DMS 273 (cell line): ENCODE data around the gene CUL7.
"Not testable (repeated sequence)": the region's sequence is repeated elsewhere in the genome, so short reads cannot be mapped to it uniquely, and the experiment has no call there.

Experiments used
- DNase-seq: peaks from one replicate; lab custom pipeline; 2025; ENCODE audit not compliant: unreplicated experiment; lab: John Stamatoyannopoulos, UW

Gene CUL7

DNA sequence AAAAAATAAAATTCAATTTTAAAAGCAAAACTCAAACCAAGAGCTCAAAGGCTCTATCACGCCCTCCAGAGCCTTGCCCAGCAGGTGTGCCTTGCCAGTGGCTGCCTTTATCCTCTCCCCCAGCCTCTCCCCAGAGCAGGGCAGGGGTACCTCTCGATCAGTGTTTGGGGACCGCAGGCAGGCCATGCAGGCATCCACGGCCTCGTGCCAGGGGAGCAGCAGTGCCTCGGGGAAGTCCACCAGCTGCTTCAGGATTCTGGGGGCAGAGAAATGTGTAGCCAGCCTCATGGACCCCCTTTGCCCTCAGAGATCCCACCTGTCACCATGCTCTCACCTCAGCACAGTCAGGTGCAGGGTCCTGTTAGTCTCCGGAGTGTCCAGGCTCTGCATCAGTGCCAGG, 5.7 kb downstream of the CUL7 start:
- DNase-seq, result no peak

GRCh38 chr6:43045371-43045930, 8.2 kb downstream of the CUL7 start:
- DNase-seq, result no peak

DNA sequence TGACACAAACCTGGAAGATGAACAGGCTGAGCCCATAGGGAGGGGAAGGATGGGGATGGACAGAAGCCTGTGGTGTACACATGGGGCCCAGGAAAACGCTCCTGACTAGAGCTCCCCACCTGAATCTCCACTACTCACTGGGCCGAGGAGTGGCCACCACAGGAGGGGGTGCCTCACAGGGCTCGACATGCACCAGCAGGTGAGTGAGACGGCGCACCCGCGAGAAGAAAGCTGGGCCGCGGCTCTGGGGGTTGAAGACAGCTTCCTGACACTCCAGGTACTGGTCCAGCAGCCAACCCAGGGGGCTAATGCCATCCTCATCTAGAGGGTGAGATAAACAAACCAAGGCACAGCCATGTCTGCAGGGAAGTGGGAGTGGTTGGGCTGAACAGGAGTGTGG, 10.3 kb downstream of the CUL7 start:
- no peak for DNase-seq

- DNase-seq, result not testable (repeated sequence)
Measured at GRCh38 chr6:43041475-43041874, 12.2 kb downstream of the CUL7 start.

GRCh38 chr6:43040542-43041257, 13.0 kb downstream of the CUL7 start:
- DNase-seq, result no peak

DNA sequence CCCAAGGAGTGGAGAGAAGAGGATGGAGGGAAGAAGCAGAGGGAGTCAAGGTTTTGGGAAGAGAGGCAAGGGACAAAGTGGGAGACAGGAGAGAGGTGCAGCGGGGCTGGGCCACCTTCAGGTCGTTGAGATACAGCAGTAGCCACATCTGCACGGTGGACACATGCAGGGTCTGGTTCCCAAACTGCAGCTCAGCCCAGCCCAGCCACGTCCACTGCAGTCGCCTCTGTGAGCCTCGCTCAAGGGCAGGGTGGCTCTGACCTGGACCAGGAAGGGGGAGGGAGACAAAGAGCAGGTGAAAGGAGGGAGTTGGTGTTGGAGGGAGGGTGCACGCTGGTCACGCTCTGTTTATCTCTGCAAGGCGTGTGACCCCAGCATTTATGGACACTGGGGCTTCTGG, 14.9 kb downstream of the CUL7 start:
- no peak for DNase-seq

DNA sequence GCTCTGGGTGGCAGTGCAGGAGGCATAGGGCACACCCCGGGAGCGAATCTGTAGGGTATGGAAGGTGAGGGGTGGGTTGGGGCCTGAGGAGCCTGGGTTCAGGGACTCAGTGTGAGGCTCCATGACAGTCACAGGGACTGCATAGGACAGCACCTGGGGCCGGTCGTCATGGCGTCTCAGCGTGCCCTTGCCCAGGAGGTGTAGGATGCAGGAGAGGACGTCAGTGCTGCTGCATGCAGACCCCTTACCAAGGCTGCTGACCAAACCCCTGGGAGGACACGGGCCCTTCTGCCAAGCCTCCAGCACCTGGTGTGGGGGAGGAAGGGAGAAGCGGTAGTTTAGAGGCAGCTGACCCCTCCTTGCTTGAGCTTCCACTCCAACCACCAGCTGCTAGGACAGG, 15.9 kb downstream of the CUL7 start:
- DNase-seq, result no peak

- DNase-seq, result no peak
Measured at GRCh38 chr6:43037197-43037596, 16.5 kb downstream of the CUL7 start.

GRCh38 chr6:43036712-43037111, 16.9 kb downstream of the CUL7 start:
- DNase-seq, result no peak

GRCh38 chr6:43035495-43036194, 18.0 kb downstream of the CUL7 start:
- DNase-seq, result no peak

- DNase-seq, result no peak
Measured at GRCh38 chr6:43034190-43034525, 19.5 kb downstream of the CUL7 start.

DNA sequence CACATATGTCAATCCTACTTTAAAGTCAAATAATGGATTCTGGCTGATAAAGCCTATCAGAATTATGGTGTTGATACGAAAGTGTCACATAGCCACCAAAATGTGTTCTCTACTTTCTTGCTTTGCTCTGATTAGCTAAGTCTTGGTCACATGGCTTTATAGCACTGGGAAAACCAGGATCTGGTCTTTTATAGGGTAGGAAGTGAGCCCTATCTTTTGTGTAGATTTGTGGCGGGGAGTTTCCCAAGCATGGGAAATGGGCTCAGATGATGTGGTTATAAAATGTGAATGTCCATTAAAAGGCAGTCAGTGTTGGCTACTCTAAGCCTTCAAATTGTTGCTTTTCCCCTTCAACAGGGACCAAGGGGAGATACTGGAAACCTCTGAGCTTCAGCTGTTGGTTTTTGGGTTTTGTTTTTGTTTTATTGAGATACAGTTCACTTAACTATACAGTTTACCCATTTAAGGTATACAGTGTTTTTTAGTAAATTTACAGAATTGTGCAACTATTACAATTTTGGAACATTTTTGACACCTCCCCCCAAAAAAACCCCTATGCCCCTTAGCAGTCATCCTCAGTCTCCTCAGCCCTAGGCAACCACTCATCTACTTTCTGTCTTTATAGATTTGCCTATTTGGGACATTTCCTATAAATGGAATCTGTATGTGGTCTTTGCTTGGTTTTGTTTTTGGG, 20.0 kb downstream of the CUL7 start:
- DNase-seq, result no peak

DNA sequence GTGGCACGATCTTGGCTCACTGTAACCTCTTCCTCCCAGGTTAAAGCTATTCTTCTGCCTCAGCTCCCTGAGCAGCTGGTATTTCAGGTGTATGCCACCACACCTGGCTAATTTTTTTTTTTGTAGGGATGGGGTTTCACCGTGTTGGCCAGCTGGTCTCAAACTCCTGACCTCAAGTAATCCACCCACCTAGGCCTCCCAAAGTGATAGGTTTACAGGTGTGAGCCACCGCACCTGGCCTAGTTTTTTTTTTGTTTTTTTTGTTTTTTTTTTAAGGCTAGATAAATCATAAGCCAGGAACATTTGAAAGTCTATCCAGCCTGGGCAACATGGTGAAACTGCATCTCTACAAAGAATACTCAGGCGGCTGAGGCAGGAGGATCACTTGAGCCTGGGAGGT, 21.3 kb downstream of the CUL7 start:
- no peak for DNase-seq

GRCh38 chr6:43029120-43029519, 24.5 kb downstream of the CUL7 start:
- no peak for DNase-seq

- no peak for DNase-seq
Measured at GRCh38 chr6:43026365-43026764, 27.3 kb downstream of the CUL7 start.

DNA sequence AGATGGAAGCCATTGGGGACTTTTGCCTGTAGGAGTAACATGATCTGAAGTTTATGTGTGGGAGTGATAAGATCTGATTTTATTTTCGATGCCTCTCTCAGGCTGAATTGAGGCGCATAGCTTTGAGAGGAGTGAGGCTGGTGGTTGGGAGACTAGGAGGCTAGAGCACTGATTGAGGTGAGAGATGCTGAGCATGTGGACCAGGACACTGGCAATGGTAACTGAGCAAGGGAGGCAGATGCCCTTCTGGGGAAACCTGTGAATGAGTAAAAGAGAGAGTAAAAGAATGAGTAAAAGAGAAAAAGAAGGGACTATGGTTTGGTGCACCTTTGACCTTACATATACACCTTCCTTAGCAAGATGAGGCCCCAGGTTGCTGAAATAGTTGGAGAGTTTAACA, 29.2 kb downstream of the CUL7 start:
- no peak for DNase-seq

DNA sequence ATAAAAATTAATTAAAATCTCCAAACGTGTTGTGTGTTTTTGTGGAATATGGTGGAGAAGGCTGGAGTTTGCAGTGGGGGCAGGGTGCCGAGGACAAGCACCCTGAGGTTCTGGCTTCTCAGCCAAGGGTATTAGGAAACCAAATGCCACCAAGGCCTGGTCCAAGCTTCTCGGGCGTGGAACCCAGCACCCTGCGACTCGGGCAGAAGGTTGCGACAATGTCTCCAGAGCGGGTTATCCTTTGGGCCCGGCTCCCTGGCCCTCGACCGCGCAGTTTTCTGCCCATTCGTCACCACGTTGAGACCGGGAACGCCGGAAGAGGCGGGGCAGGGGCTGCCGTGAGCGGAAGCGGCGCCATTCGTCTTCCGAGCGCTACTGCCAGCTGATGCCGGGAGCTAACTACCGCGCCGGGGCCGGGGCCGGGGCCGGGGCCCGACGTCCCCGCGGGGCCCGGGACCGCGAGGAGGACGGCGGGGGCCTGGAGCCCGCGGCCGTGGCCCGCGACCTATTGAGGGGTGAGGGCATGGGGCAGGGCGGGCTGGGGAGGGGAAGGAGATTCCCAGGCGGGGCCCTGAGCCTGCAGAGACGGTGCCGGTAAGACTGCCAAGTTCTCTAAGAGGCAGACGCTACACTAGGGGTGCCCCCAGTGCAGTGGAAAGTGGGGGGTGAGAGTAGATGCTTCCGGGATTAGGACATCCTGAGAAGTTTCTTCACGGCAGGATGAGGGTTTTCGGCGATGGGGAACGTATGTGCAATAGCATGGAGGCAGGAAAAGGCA, 32.2 kb downstream of the CUL7 start, which contains the start of gene RRP36:
Gene RRP36, plus strand, starts transcription at position 354 of the 778 bp plus-strand sequence. Its CDS starts 32 bp downstream, at position 386.
- peak; percentile 94 for DNase-seq

DNA sequence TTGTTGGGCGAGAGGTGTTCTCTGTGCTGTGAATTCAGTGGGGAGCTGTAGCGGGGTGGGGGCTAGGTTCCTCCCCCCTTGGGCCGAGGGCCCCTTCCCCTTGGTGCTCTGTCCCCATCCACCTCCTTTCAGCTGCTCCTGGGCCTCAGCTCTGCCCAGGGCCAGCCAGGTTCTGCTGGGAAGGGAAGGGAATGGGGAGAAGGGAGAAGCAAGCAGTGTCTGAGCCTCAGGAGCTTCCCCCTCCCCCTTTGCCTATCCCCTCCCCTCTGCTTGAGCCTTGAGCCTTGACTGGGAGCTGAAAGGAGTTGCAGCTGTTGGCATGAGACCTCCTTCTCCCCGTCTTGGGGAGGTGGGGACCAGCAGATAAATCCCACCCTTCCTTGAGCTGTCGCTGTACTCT, 32.8 kb downstream of the CUL7 start:
- peak; percentile 70 for DNase-seq

- DNase-seq, result no peak
Measured at GRCh38 chr6:43020052-43020705, 33.5 kb downstream of the CUL7 start.

DNA sequence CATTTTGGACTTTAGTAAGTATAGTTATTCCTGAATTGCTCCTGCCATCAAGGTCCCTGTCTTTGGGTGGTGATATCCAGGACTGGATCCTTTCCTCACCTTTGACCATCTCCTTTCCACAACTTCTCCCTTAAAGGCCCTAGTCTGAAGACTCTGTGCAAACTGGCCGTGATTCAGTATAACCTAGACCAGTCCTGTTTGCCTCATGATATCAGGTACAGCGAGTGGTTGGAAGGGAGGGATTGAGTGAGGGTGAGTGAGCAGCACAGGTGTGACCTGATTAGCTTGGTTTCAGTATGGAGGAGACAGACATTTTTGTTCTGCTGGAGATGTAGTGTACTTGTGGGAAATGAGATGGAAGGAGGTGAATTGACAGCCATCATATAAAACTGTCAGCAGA, 34.5 kb downstream of the CUL7 start:
- no peak for DNase-seq

- DNase-seq, result no peak
Measured at GRCh38 chr6:43016943-43017334, 36.7 kb downstream of the CUL7 start.
